ENCODE measurements around the gene MFGE8.
A peak's percentile ranks its signal among the peaks of the same experiment; 100 is the strongest.

MFGE8 gene

DNA sequence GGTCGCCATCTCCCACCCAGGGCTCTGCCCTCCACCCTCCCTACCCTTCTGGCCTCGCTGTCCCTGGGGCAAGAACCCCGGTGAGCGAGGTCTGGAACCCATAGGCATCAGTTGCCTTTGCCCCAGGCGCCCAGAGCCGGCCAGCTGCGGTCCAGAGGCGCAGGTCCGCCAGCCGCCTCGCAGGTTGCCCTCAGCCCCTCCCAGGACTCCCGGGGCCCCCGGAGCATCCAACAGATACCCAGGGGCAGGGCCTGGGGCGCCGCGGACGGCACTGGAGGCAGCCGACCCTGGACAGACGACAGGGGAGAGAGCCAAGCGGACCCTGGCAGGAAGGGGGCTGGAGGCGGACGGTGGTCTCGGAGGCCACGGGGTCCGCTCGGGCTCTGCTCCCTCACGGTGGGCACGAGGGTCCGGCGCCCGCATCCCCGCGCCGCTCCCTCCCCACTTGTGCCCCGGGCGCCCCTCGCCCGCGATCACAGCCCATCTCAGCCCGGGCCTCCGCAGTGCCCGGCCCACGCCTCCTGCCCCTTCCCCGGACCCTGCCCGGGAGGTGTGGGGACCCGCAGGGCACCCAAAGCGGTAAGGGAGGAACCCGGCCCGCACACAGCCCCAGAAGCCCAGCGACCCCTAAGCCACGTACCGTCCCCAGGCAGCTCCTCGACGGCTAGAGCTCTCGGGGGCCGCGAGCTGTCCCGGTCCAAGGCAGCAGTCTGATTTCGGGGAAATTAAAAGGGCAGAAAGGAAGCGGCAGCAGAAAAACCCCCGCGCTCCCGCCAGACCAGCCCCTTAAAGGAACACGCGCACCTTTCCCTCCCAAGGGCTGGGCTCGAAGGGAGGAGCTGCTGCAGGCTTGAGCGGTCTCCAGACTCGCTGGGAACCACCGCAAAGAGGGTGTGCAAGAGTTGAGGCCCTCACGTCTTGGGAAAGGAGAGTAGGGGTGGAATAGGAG, 18.1 kb downstream of the MFGE8 start, which contains the start of gene HAPLN3:
Gene HAPLN3, minus strand, starts transcription at position 726 of the 949 bp plus-strand sequence. CDS start 8,246 bp downstream, outside the sequence.
- Histone ChIP-seq H3K27ac (ENCODE audit: low read depth, low read length) (no peak within 1 kb of the TSS), H3K36me3 (ENCODE audit: low read length) (no peaks in the 10 kb centered on the region)
- TF ChIP-seq, protein P1, sequence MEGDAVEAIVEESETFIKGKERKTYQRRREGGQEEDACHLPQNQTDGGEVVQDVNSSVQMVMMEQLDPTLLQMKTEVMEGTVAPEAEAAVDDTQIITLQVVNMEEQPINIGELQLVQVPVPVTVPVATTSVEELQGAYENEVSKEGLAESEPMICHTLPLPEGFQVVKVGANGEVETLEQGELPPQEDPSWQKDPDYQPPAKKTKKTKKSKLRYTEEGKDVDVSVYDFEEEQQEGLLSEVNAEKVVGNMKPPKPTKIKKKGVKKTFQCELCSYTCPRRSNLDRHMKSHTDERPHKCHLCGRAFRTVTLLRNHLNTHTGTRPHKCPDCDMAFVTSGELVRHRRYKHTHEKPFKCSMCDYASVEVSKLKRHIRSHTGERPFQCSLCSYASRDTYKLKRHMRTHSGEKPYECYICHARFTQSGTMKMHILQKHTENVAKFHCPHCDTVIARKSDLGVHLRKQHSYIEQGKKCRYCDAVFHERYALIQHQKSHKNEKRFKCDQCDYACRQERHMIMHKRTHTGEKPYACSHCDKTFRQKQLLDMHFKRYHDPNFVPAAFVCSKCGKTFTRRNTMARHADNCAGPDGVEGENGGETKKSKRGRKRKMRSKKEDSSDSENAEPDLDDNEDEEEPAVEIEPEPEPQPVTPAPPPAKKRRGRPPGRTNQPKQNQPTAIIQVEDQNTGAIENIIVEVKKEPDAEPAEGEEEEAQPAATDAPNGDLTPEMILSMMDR (IDR thresholded peaks at IDR 0.05; ENCODE audit: insufficient read depth, low read length, poor library complexity, severe bottlenecking): no peak
- TF ChIP-seq EZH2phosphoT487 (conservative IDR thresholded peaks at IDR 0.05; ENCODE audit: low read length): no peak

DNA sequence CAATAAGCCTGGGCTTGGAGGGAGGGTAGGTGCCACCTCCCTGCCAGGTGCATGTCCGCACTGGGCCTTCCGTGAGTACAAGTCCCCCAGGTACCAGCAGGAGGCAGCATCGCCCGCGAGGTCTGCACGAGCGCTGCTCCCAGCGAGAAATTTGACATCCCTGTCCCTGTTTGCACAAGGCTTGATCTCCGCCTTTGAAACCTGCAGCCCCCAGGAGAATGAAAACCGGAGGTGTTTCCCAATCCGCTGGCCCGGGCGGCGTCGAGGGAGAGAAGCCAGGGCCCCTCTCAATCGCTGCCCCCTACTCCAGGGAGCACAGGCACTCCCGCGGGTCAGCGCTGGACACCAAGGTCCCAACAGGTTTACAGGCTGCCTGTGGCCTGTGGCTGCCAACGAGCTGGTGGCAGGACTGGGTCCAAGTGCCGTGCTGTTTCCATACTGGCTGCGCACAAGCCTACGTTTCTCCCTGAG, 18.8 kb downstream of the MFGE8 start:
- no peaks in the 10 kb centered on the region for H3K27me3 ChIP-seq (ENCODE audit: low read length)
- no peaks in the 10 kb centered on the region for H3K79me2 ChIP-seq (ENCODE audit: insufficient read depth, low read length)
- no peak overlapping the region for H2AFZ ChIP-seq (ENCODE audit: low read depth, low read length, severe bottlenecking)
- no peaks in the 10 kb centered on the region for H4K20me1 ChIP-seq (ENCODE audit: low read depth, low read length)
- no peak overlapping the region for H3K4me2 ChIP-seq (ENCODE audit: low read depth, low read length, poor library complexity, severe bottlenecking)
- no peak overlapping the region for H3K4me3 ChIP-seq (ENCODE audit: insufficient read depth, low read length, poor library complexity, severe bottlenecking)
- no peak overlapping the region for H3K9ac ChIP-seq (ENCODE audit: low read length)
- no peaks in the 10 kb centered on the region for H3F3A ChIP-seq (ENCODE audit: insufficient read depth)
- no peaks in the 10 kb centered on the region for H3K9me3 ChIP-seq (ENCODE audit: insufficient read depth, low read length)
- TF ChIP-seq EZH2phosphoT487 (conservative IDR thresholded peaks at IDR 0.05; ENCODE audit: low read length): no peak
- TF ChIP-seq, protein P1 (IDR thresholded peaks at IDR 0.05; ENCODE audit: insufficient read depth, low read length, poor library complexity, severe bottlenecking): peak; percentile 43
- H3K9me2 ChIP-seq (replicated peaks; ENCODE audit: insufficient read depth, low read length): no peaks in the 10 kb centered on the region
- H3K27ac ChIP-seq (ENCODE audit: low read depth, low read length): no peak overlapping the region
- H3K36me3 ChIP-seq (ENCODE audit: low read length): no peaks in the 10 kb centered on the region

More for the DNA sequence above, 18.1 kb downstream of the MFGE8 start, which contains the start of gene HAPLN3:
- Histone ChIP-seq H4K20me1 (ENCODE audit: low read depth, low read length) (no peaks in the 10 kb centered on the region), H3K79me2 (ENCODE audit: insufficient read depth, low read length) (no peaks in the 10 kb centered on the region), H3K4me2 (ENCODE audit: low read depth, low read length, poor library complexity, severe bottlenecking) (peak within 1 kb of the TSS; percentile 13), H3K9me3 (ENCODE audit: insufficient read depth, low read length) (no peaks in the 10 kb centered on the region), H3K4me3 (ENCODE audit: insufficient read depth, low read length, poor library complexity, severe bottlenecking) (no peak within 1 kb of the TSS), H3F3A (ENCODE audit: insufficient read depth) (no peaks in the 10 kb centered on the region), H3K9ac (ENCODE audit: low read length) (no peak within 1 kb of the TSS), H3K27me3 (ENCODE audit: low read length) (no peaks in the 10 kb centered on the region), H3K9me2 (replicated peaks; ENCODE audit: insufficient read depth, low read length) (no peaks in the 10 kb centered on the region), H2AFZ (ENCODE audit: low read depth, low read length, severe bottlenecking) (no peak within 1 kb of the TSS)

DNA sequence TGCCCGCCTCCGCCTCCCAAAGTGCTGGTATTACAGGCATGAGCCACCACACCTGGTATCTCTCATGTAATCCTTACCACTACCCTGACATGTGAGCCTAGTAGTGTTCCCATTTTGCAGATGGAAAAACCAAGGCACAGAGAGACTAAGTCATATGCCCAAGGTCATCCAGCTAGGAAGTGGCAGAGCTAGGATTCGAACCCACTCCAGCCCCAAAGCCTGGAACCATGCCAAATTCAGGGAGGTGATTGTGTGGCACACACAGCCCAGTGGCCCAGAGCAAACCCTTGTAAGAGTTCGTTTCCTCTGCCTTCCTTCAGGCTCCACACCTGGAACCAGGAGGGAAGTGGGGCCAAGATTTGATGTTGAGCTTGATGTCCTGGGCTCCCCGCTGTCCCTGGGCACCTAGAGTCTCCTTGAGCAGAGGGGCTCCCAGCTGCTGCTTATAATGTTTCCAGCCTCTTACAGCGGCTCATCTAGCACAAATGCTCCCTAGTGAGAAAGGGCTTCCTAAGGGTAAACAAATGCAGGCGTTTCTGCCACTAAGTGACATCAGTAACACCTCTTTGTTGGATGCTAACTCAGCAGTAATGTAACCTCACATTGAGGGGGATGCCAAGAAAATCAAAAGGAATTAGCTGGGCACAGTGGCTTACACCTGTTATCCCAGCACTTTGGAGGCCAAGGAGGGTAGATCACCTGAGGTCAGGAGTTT, 21.5 kb downstream of the MFGE8 start:
- H3K9me3 ChIP-seq (ENCODE audit: insufficient read depth, low read length): no peaks in the 10 kb centered on the region
- H3F3A ChIP-seq (ENCODE audit: insufficient read depth): no peaks in the 10 kb centered on the region
- no peak overlapping the region for H2AFZ ChIP-seq (ENCODE audit: low read depth, low read length, severe bottlenecking)
- H3K27ac ChIP-seq (ENCODE audit: low read depth, low read length): no peak overlapping the region
- no peaks in the 10 kb centered on the region for H3K36me3 ChIP-seq (ENCODE audit: low read length)
- no peaks in the 10 kb centered on the region for H3K9me2 ChIP-seq (replicated peaks; ENCODE audit: insufficient read depth, low read length)
- H3K4me3 ChIP-seq (ENCODE audit: insufficient read depth, low read length, poor library complexity, severe bottlenecking): no peak overlapping the region
- no peaks in the 10 kb centered on the region for H4K20me1 ChIP-seq (ENCODE audit: low read depth, low read length)
- H3K9ac ChIP-seq (ENCODE audit: low read length): no peak overlapping the region
- no peaks in the 10 kb centered on the region for H3K79me2 ChIP-seq (ENCODE audit: insufficient read depth, low read length)
- no peak for TF ChIP-seq EZH2phosphoT487 (conservative IDR thresholded peaks at IDR 0.05; ENCODE audit: low read length)
- TF ChIP-seq, protein P1 (IDR thresholded peaks at IDR 0.05; ENCODE audit: insufficient read depth, low read length, poor library complexity, severe bottlenecking): no peak
- H3K4me2 ChIP-seq (ENCODE audit: low read depth, low read length, poor library complexity, severe bottlenecking): no peak overlapping the region
- H3K27me3 ChIP-seq (ENCODE audit: low read length): no peaks in the 10 kb centered on the region
